Hematopoietic multipotent progenitor cell (in vitro differentiated cells): ENCODE results near the gene AFTPH. TPM values are rescaled to one million over a fixed set of nuclear protein-coding genes. Genes with fewer than 3 reads are reported as not detected.

Experiments
- DNase-seq, 3 donors: peaks; one replicate each; pipeline ENCODE4 v3.0.0-alpha.2; 2011 to 2015; ENCODE audit warnings: low read depth in 2 of 3, low spot score in 2 of 3
- total RNA-seq: library from RNA; depleted of rRNA; stranded (reverse); fragments of >200 nt; gene quantifications from one replicate; pipeline ENCODE4 v1.2.3, GENCODE V29; 2012

Gene AFTPH, protein sequence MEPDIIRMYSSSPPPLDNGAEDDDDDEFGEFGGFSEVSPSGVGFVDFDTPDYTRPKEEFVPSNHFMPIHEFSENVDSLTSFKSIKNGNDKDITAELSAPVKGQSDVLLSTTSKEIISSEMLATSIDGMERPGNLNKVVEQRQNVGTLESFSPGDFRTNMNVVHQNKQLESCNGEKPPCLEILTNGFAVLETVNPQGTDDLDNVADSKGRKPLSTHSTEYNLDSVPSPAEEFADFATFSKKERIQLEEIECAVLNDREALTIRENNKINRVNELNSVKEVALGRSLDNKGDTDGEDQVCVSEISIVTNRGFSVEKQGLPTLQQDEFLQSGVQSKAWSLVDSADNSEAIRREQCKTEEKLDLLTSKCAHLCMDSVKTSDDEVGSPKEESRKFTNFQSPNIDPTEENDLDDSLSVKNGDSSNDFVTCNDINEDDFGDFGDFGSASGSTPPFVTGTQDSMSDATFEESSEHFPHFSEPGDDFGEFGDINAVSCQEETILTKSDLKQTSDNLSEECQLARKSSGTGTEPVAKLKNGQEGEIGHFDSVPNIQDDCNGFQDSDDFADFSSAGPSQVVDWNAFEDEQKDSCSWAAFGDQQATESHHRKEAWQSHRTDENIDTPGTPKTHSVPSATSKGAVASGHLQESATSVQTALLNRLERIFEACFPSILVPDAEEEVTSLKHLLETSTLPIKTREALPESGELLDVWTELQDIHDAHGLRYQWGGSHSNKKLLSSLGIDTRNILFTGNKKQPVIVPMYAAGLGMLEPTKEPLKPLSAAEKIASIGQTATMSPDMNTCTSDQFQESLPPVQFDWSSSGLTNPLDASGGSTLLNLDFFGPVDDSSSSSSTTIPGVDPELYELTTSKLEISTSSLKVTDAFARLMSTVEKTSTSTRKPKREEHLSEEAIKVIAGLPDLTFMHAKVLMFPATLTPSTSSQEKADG
- total RNA-seq, result 33.1 TPM

- peak; percentile 95 to 100 (median 100) for DNase-seq
These were observed at the start of gene AFTPH for GRCh38 chr2:64523666-64524603. Gene AFTPH, plus strand, starts transcription at chr2:64524328. Its CDS starts 27,147 bp downstream, at chr2:64551475.

GRCh38 chr2:64474636-64475035, 49.5 kb upstream of the AFTPH start:
- no peak for DNase-seq

DNA sequence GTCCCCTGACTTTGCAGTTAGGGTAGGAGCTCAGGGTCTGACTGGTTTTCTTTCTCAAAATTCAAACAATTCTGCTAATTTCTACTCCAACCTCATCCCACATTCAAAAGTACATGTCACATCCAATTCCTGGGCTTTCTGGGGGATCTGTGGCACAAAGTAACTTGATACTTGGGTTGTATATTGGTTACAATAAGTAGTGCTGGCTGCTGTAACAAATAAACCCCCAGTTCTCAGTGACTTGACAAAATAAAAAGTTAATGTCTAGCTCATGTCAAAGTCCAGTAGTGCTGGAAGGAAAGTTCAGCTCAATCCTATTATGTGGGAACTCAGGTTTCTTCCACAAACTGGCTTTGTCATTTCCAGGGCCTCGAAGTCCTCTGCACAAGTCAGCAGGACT, 47.1 kb upstream of the AFTPH start:
- DNase-seq, result no peak

GRCh38 chr2:64477979-64478378, 46.1 kb upstream of the AFTPH start:
- DNase-seq, result no peak

GRCh38 chr2:64478502-64479230, 45.5 kb upstream of the AFTPH start:
- no peak for DNase-seq

DNA sequence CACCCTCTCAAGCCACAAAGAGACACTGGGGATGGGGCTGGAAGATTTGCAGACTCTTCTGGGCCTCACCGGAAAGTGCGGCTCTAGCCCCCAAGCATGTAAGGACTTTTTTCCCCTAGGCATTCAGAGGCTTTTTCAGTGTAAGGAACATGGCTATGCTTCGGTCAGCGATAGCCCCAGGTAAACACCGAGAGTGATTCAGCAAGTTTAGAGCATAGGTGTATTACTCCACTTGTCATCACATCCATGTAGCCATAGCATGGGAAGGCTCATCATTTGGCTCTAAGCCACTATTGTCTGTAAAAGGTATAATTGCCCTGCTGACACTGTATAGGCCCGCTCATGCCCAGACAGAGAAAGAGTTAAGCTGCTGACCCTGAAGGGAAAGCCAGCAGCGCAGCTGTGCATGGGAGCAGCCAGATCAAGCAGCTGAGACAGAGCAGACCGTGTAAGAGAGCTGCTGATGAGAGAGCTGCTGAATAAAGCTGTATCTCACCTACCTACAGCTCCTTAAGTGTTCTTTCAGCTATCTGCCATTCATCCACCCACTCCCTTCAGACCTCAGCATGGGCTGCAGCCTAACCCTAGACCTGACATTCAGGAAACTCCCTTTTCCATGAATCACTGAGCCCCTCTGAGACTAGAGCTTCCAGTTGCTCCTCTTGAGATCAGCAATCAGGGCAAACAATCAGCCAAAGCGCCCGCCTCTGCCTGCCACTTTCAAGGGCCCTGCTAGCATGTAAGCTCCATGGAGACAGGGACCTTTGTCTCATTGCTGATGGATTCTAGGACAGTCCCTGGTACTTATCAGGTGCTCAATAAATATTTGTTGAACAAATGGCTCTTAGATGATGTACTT, 44.6 kb upstream of the AFTPH start:
- no peak for DNase-seq

DNA sequence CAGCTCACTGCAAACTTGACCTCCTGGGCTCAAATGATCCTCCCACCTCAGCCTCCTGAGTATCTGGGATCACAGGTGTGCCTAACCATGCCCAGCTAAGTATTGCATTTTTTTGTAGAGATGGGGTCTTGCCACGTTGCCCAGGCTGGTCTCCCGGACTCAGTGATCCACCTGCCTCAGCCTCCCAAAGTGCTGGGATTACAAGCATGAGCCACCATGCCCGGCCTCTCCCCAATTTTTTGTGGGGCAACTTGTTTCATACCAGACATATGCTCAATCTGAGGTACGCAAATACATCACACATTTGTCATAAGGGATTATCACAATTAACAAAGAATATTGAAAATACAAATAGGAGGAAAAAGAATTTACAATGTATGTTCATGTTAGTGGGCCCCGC, 42.5 kb upstream of the AFTPH start:
- DNase-seq, result no peak

DNA sequence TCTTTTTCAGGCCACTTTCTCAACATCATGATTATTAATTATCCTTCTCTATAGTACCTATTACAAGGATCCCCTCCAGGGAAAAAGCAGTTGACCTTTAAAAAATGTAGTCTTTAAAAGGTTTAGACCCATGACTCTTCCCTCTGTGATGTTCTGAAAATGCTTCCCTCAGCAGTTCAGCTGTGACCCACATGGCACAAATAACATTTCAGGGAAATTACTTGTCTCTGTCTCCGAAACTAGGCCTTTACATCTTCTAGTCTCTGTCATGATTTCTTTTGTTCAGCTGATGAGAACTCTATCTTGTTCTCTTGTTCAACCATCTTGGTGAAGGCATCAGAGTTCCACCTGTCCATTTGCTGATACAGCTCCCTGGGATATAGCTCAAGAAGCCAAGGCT, 41.9 kb upstream of the AFTPH start:
- no peak for DNase-seq

GRCh38 chr2:64482765-64483504, 41.2 kb upstream of the AFTPH start:
- no peak for DNase-seq

GRCh38 chr2:64485331-64485730, 38.8 kb upstream of the AFTPH start:
- no peak for DNase-seq

- no peak for DNase-seq
These were observed 38.2 kb upstream of the AFTPH start for GRCh38 chr2:64485961-64486360.

DNA sequence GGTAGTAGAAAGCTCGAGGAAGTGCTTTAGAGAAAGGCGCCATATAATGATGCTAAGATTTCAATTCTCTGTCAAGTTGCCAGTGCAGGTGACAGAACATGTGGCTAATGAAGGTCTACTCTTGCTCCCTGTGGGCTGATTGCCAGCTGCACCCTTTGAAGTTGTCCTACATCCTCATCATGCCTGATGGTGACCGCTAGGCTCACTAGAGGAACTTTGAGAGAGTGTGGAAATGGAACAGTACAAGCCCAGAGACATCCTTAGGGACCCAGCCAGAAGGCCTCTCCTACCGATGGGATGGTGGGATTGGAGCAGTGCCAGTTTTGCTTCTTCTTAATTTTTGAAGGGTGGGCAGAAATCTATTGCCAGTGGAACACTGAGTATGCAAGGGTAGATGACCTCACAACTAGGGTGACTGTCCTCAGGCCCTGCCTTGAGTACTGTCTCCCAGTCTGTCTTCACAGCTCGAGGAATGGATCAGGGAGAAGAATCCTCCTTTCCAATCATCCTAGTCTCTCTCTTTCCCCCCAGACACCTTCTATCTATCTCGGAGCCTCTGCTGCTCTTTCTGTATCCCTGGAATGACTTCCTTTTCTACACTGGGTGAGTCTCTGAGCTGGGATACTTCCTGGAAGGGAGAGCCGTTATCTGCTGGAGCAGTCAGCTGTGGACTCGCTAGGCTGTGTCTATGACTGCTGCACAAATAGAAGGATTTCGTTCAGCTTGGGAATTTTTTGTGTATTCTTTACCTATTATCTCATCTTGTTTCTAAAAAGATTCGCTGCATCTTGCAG, 36.7 kb upstream of the AFTPH start:
- DNase-seq, result no peak

DNA sequence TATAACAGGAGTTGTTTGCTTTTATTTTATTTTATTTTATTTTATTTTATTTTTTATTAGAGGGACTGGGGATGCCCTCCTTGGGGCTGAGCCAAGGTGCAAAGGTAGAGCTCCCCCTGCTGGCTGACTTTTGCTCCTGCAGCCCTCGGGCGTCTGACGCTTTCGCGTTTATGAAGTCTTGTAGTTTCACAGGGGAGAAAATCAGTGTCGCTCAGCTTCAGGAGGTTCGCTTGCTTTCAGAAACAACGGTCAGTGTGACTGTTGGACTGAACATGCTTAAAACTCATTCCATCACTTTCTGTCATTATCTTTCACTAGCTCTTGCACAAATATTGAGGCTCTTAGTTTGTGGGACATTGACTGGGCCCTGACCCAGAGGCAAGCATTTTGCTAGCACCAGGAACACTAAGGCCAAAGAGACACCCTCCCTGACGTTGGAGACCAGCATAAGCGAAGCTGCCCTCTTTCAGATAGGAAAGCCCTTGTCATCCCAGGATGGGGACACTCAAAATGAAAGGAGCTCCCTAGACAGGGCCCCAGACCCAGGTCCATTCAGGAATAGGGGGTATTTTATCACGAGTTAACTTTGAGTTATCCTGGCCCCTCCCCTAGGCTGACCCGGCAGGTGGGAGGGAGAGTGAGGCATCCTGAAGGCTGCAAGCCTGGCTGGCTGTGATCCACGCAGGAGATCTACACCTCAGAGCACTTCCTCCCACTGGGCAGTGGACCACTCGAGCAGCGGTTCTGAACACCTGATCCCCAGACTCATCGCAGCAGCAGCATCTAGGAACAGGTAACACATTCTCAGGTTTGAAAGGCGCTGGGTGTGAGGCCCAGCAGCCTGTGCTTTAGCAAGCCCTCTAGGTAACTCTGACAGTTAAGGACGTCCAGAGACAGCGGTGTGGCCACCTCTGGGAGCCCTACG, 35.8 kb upstream of the AFTPH start:
- DNase-seq, result peak; percentile 56 to 85 (median 61)

- DNase-seq, result peak in 1 of 3 donors; percentile 51
These were observed 34.9 kb upstream of the AFTPH start for GRCh38 chr2:64489081-64489751.

GRCh38 chr2:64491426-64491825, 32.7 kb upstream of the AFTPH start:
- DNase-seq, result no peak

- no peak for DNase-seq
These were observed 31.9 kb upstream of the AFTPH start for GRCh38 chr2:64492272-64492671.
